Measurements from ENCODE around the gene SEMA3F. TPM values are rescaled to one million over a fixed set of nuclear protein-coding genes. Genes with fewer than 3 reads are reported as not detected.

Gene SEMA3F
- total RNA-seq, 2 donors from 2014 or later, result 44.8 to 63.2 TPM

- peaks cover 55% of the 10 kb centered on the region for H3K4me1 Mint-ChIP-seq
- TF ChIP-seq CTCF (conservative IDR thresholded peaks at IDR 0.05), result no peak
- H3K27me3 ChIP-seq (ENCODE audit: control insufficient read depth, insufficient read depth, low read length, poor library complexity, severe bottlenecking), result no peaks in the 10 kb centered on the region
- peak overlapping the region; percentile 81 for H3K9ac ChIP-seq (ENCODE audit: extremely low read depth, low read length, poor library complexity, severe bottlenecking)
- no peaks in the 10 kb centered on the region for H3K27me3 Mint-ChIP-seq (ENCODE audit: insufficient read depth)
- WGBS, 2 experiments (ENCODE audit: insufficient coverage in 1 of 2, insufficient read length in 1 of 2), result 7 to 9% methylated on average over 10 to 31 of the region's 31 CpGs
- H3K27ac ChIP-seq (ENCODE audit: low read depth, low read length), result peak overlapping the region; percentile 30
- H3K36me3 ChIP-seq (ENCODE audit: control insufficient read depth, insufficient read depth, low read length), result peaks cover 5% of the 10 kb centered on the region
- H3K4me1 ChIP-seq (ENCODE audit: control insufficient read depth, insufficient read depth, low read length), result peaks cover 41% of the 10 kb centered on the region
- peak overlapping the region; percentile 96 for H3K4me3 Mint-ChIP-seq
- H3K9me3 ChIP-seq (ENCODE audit: control insufficient read depth, low read length), result no peaks in the 10 kb centered on the region
- DNase-seq, result peak; percentile 90
- peaks cover 5% of the 10 kb centered on the region for H3K36me3 Mint-ChIP-seq (ENCODE audit: low read depth)
- peak overlapping the region; percentile 95 for H3K27ac Mint-ChIP-seq
- H3K4me3 ChIP-seq (ENCODE audit: low read length), result peak overlapping the region; percentile 94
- no peaks in the 10 kb centered on the region for H3K9me3 Mint-ChIP-seq
Measured at GRCh38 chr3:50237754-50238548, 82.8 kb downstream of the SEMA3F start.

- 95 to 98% methylated on average over 7 of the region's 7 CpGs for whole genome bisulfite sequencing, 2 experiments (ENCODE audit: insufficient coverage in 1 of 2, insufficient read length in 1 of 2)
- Mint-ChIP-seq H3K4me3 (peak overlapping the region; percentile 96), H3K27ac (peak overlapping the region; percentile 95), H3K4me1 (peaks cover 51% of the 10 kb centered on the region), H3K9me3 (no peaks in the 10 kb centered on the region), H3K27me3 (ENCODE audit: insufficient read depth) (no peaks in the 10 kb centered on the region), H3K36me3 (ENCODE audit: low read depth) (peaks cover 7% of the 10 kb centered on the region)
- DNase-seq, result no peak
- Histone ChIP-seq H3K36me3 (ENCODE audit: control insufficient read depth, insufficient read depth, low read length) (peaks cover 11% of the 10 kb centered on the region), H3K9ac (ENCODE audit: extremely low read depth, low read length, poor library complexity, severe bottlenecking) (no peak overlapping the region), H3K9me3 (ENCODE audit: control insufficient read depth, low read length) (no peaks in the 10 kb centered on the region), H3K27me3 (ENCODE audit: control insufficient read depth, insufficient read depth, low read length, poor library complexity, severe bottlenecking) (no peaks in the 10 kb centered on the region), H3K4me1 (ENCODE audit: control insufficient read depth, insufficient read depth, low read length) (peaks cover 42% of the 10 kb centered on the region), H3K4me3 (ENCODE audit: low read length) (peak overlapping the region; percentile 94), H3K27ac (ENCODE audit: low read depth, low read length) (peak overlapping the region; percentile 30)
- peak; percentile 40 for TF ChIP-seq CTCF (conservative IDR thresholded peaks at IDR 0.05)
Measured at GRCh38 chr3:50238549-50239026, 83.5 kb downstream of the SEMA3F start.

Small RNAs within 50 kb of the gene (microRNA-seq; reads per million reads assigned to microRNA genes)
- not detected for gene MIR566 (ENCODE audit: borderline microRNAs expressed)
- not detected for gene MIR5787 (ENCODE audit: borderline microRNAs expressed)

Other genes with a start within 250 kb of the SEMA3F start
- 1 to 10 TPM; 4.1 to 6.2 TPM for gene MON1A, start 225.5 kb upstream of the SEMA3F start, total RNA-seq
- 100 to 1,000 TPM; 116 to 168 TPM for gene RBM6, start 215.2 kb upstream of the SEMA3F start, total RNA-seq
- gene RBM5, start 66.4 kb upstream of the SEMA3F start, total RNA-seq, result 100 to 1,000 TPM; 153 to 166 TPM
- gene GNAT1, start 36.3 kb downstream of the SEMA3F start, total RNA-seq, result 1 to 10 TPM in 1 of 2 donors, under 1 TPM in 1; 0.42 to 1.2 TPM
- 1 to 10 TPM; 1.5 to 1.9 TPM for gene SLC38A3, start 49.9 kb downstream of the SEMA3F start, total RNA-seq
- gene GNAI2, start 80.9 kb downstream of the SEMA3F start, total RNA-seq, result 100 to 1,000 TPM; 243 to 278 TPM
- 10 to 100 TPM in 1 of 2 donors, 1 to 10 TPM in 1; 6.5 to 10.3 TPM for gene SEMA3B, start 113.8 kb downstream of the SEMA3F start, total RNA-seq
- not detected for gene LSMEM2, start 123.8 kb downstream of the SEMA3F start, total RNA-seq
- 10 to 100 TPM; 56.6 to 70.9 TPM for gene IFRD2, start 137.1 kb downstream of the SEMA3F start, total RNA-seq
- gene HYAL3, start 144.1 kb downstream of the SEMA3F start, total RNA-seq, result 1 to 10 TPM; 2.6 to 3.3 TPM
- gene NAA80, start 144.1 kb downstream of the SEMA3F start, total RNA-seq, result 10 to 100 TPM in 1 of 2 donors, 1 to 10 TPM in 1; 9.7 to 12.8 TPM
- 1 to 10 TPM in 1 of 2 donors, under 1 TPM in 1; 0.92 to 1.8 TPM for gene HYAL1, start 148.2 kb downstream of the SEMA3F start, total RNA-seq
- gene HYAL2, start 167.4 kb downstream of the SEMA3F start, total RNA-seq, result 10 to 100 TPM; 55.3 to 61.1 TPM
- gene TUSC2, start 172.9 kb downstream of the SEMA3F start, total RNA-seq, result 10 to 100 TPM; 23.5 to 28.1 TPM
- 10 to 100 TPM in 1 of 2 donors, 1 to 10 TPM in 1; 9.4 to 17.2 TPM for gene RASSF1, start 185.5 kb downstream of the SEMA3F start, total RNA-seq
- 1 to 10 TPM in 1 of 2 donors, under 1 TPM in 1; 0.22 to 1.4 TPM for gene ZMYND10, start 190.4 kb downstream of the SEMA3F start, total RNA-seq
- gene NPRL2, start 195.5 kb downstream of the SEMA3F start, total RNA-seq, result 10 to 100 TPM; 21.8 TPM
- 10 to 100 TPM in 1 of 2 donors, 1 to 10 TPM in 1; 8.5 to 14.6 TPM for gene CYB561D2, start 195.5 kb downstream of the SEMA3F start, total RNA-seq
- 10 to 100 TPM; 30.1 to 32.2 TPM for gene TMEM115, start 204.2 kb downstream of the SEMA3F start, total RNA-seq